Chondrocyte (in vitro differentiated cells): ENCODE data around the gene UNC5B. TPM values are rescaled to one million over a fixed set of nuclear protein-coding genes. Genes with fewer than 3 reads are reported as not detected.

Experiments
- DNase-seq: peaks from one replicate; pipeline ENCODE4 v3.0.0; 2021; ENCODE audit warnings: mixed read lengths, low spot score
- H3K27ac Mint-ChIP-seq: one replicate; pipeline ENCODE4 v1.8.0; 2021; ENCODE audit warnings: mild to moderate bottlenecking, moderate library complexity, mixed read lengths; ENCODE audit not compliant: unreplicated experiment
- H3K27me3 Mint-ChIP-seq: 2 replicates; pipeline ENCODE4 v1.8.0; 2021; ENCODE audit warnings: low read depth, mixed read lengths
- H3K36me3 Mint-ChIP-seq: 2 replicates; pipeline ENCODE4 v1.8.0; 2021; ENCODE audit warnings: low read depth, mixed read lengths
- H3K4me1 Mint-ChIP-seq: 2 replicates; pipeline ENCODE4 v1.8.0; 2021; ENCODE audit warnings: low read depth, mild to moderate bottlenecking, mixed read lengths
- H3K4me3 Mint-ChIP-seq: one replicate; pipeline ENCODE4 v1.8.0; 2021; ENCODE audit warnings: mild to moderate bottlenecking, moderate library complexity, mixed read lengths; ENCODE audit not compliant: unreplicated experiment
- H3K9me3 Mint-ChIP-seq: 2 replicates; pipeline ENCODE4 v1.8.0; 2021; ENCODE audit warnings: low read depth, mixed read lengths
- CTCF ChIP-seq: fragments of 200-600 bp; sonication (generic); IDR thresholded peaks from 2 replicates; pipeline ENCODE4 v1.5.0; 2021; ENCODE audit warnings: antibody characterized with exemption, mild to moderate bottlenecking, moderate library complexity
- total RNA-seq: library from RNA; stranded (reverse); gene quantifications from 3 replicates; pipeline ENCODE4 v1.2.1, GENCODE V29; 2021

The UNC5B gene
- total RNA-seq, 1 donor from 2014 or later, result 57.9 TPM

DNA sequence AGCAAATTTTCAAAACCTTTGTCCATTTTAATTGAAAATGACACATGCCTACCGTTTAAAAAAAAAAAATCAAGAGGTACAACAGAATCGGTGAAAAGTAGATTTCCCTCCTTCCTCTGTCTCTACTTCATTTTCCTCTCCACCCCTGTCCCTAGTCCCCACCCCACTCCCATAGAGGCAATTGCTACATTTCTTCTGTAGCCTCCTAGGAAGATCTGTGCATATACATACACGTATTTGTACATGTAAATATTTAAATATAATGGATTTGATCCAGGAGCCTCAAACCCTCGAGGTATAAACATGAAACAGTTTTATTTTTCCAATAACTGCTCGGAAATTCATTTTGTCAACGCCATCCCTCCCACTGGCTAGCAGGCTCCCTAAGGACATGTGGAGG is 92.5 kb downstream of the UNC5B start:
- Mint-ChIP-seq H3K27ac (no peak overlapping the region), H3K27me3 (no peaks in the 10 kb centered on the region), H3K36me3 (peaks cover 11% of the 10 kb centered on the region), H3K9me3 (no peaks in the 10 kb centered on the region), H3K4me1 (no peaks in the 10 kb centered on the region), H3K4me3 (no peak overlapping the region)
- DNase-seq, result no peak
- TF ChIP-seq CTCF, result no peak

GRCh38 chr10:71306979-71307378 is 94.6 kb downstream of the UNC5B start:
- Mint-ChIP-seq H3K4me1 (no peaks in the 10 kb centered on the region), H3K36me3 (peaks cover 11% of the 10 kb centered on the region), H3K4me3 (no peak overlapping the region), H3K27ac (no peak overlapping the region), H3K27me3 (peaks cover 6% of the 10 kb centered on the region), H3K9me3 (no peaks in the 10 kb centered on the region)
- DNase-seq, result no peak
- no peak for TF ChIP-seq CTCF

GRCh38 chr10:71307469-71308085 is 95.2 kb downstream of the UNC5B start:
- DNase-seq, result no peak
- no peak for TF ChIP-seq CTCF
- H3K4me1 Mint-ChIP-seq, result no peaks in the 10 kb centered on the region
- peaks cover 6% of the 10 kb centered on the region for H3K27me3 Mint-ChIP-seq
- no peak overlapping the region for H3K4me3 Mint-ChIP-seq
- H3K9me3 Mint-ChIP-seq, result no peaks in the 10 kb centered on the region
- peaks cover 9% of the 10 kb centered on the region for H3K36me3 Mint-ChIP-seq
- no peak overlapping the region for H3K27ac Mint-ChIP-seq

DNA sequence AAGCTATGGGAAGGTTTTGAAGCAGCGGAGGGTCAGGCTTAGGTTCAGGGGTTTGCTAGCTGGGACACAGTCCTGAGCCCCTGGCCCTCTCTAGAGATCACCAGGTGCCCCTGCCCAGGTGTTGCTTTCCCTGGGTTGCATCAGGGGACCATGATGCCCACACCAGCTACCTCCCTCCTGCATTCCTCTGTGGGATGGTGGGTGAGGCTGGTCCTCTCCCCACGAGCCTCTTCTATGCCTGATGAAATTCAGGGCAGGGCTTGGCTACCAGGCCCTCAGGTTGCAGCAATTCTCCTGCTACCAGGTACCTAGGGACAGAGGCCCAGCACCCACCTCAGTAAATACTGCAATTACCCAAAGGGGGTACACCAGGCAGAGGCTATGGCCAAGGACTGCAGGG is 95.9 kb downstream of the UNC5B start:
- Mint-ChIP-seq H3K36me3 (peaks cover 6% of the 10 kb centered on the region), H3K4me1 (no peaks in the 10 kb centered on the region), H3K27me3 (peaks cover 8% of the 10 kb centered on the region), H3K27ac (no peak overlapping the region), H3K4me3 (no peak overlapping the region), H3K9me3 (no peaks in the 10 kb centered on the region)
- DNase-seq, result no peak
- no peak for TF ChIP-seq CTCF

DNA sequence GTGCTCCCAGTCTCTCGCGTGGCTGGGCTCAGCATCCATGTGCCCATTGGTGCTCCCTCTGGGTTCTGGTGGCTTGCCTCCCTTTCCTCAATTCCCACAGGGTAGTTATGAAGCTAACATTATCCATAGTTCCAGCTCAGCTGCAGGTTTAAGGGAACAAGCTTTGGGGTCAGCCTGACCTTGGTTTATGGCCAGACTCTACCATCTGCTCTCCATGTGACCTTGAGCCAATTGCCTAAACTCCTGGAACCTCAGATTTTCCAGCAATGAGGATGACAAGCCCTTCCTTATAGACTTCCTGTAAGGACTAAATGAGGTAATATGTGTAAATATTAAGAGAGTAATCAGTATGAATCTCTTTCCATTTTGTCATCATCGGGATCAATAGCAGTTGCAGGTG is 96.6 kb downstream of the UNC5B start:
- H3K27ac Mint-ChIP-seq, result no peak overlapping the region
- peaks cover 12% of the 10 kb centered on the region for H3K27me3 Mint-ChIP-seq
- no peak for DNase-seq
- H3K9me3 Mint-ChIP-seq, result no peaks in the 10 kb centered on the region
- H3K4me1 Mint-ChIP-seq, result no peaks in the 10 kb centered on the region
- TF ChIP-seq CTCF, result no peak
- H3K36me3 Mint-ChIP-seq, result peaks cover 4% of the 10 kb centered on the region
- no peak overlapping the region for H3K4me3 Mint-ChIP-seq
